A673 (cell line): Measurements from ENCODE around the gene DNAJB14. TPM values are rescaled to one million over a fixed set of nuclear protein-coding genes. Genes with fewer than 3 reads are reported as not detected.

Experiments used
- BruUV-seq: library from RNA; stranded (reverse); fragments of 400-500 nt; replicated peaks from 2 replicates; lab custom pipeline; 2021; lab: Mats Ljungman, UMichigan
- CTCF ChIA-PET: fragments of 300-600 bp; sonication (Branson Sonifier 250); formaldehyde crosslinking; loops from one replicate; lab custom pipeline; 2022; ENCODE audit warnings: antibody characterized with exemption; lab: Charles Lee
- POLR2A ChIA-PET: fragments of 300-600 bp; sonication (Branson Sonifier 250); formaldehyde crosslinking; loops from one replicate; lab custom pipeline; 2022; ENCODE audit warnings: antibody characterized with exemption; ENCODE audit not compliant: low non-redundant PET; lab: Charles Lee
- DNase-seq: peaks from one replicate; pipeline ENCODE4 v3.0.0-alpha.2; 2015; ENCODE audit warnings: low spot score
- H3K27ac ChIP-seq: fragments of 200-600 bp; sonication (generic); 2 replicates; pipeline ENCODE4 v1.5.1; 2016; ENCODE audit warnings: mixed run types, low read depth, mild to moderate bottlenecking, mixed read lengths, antibody characterized with exemption, low read length; ENCODE audit not compliant: poor library complexity, severe bottlenecking
- H3K27me3 ChIP-seq: fragments of 200-600 bp; sonication (generic); replicated peaks from 2 replicates; pipeline ENCODE4 v1.6.1; 2017; ENCODE audit warnings: mixed run types, low read depth, mild to moderate bottlenecking, mixed read lengths, antibody characterized with exemption, low read length; ENCODE audit not compliant: insufficient read depth, poor library complexity
- H3K36me3 ChIP-seq: fragments of 200-600 bp; sonication (generic); 2 replicates; pipeline ENCODE4 v1.6.1; 2016; ENCODE audit warnings: mixed run types, mild to moderate bottlenecking, mixed read lengths, antibody characterized with exemption, low read length; ENCODE audit not compliant: insufficient read depth, poor library complexity, severe bottlenecking
- H3K4me1 ChIP-seq: fragments of 200-600 bp; sonication (generic); 2 replicates; pipeline ENCODE4 v1.6.1; 2017; ENCODE audit warnings: mixed run types, mild to moderate bottlenecking, mixed read lengths, antibody characterized with exemption, low read length; ENCODE audit not compliant: insufficient read depth, poor library complexity, severe bottlenecking
- H3K4me3 ChIP-seq: fragments of 200-600 bp; sonication (generic); 2 replicates; pipeline ENCODE4 v1.5.1; 2016; ENCODE audit warnings: low read depth, mixed run types, mild to moderate bottlenecking, mixed read lengths, low read length; ENCODE audit not compliant: poor library complexity, severe bottlenecking
- H3K9me3 ChIP-seq: fragments of 200-600 bp; sonication (generic); 2 replicates; pipeline ENCODE4 v1.6.1; 2016; ENCODE audit warnings: mixed run types, low read depth, mild to moderate bottlenecking, mixed read lengths, antibody characterized with exemption, low read length; ENCODE audit not compliant: poor library complexity, severe bottlenecking
- EZH2 ChIP-seq: fragments of 200-600 bp; sonication (generic); IDR thresholded peaks from 2 replicates; pipeline ENCODE4 v1.6.1; 2017; ENCODE audit warnings: borderline replicate concordance, low read depth, mild to moderate bottlenecking, mixed read lengths, antibody characterized with exemption, low read length; ENCODE audit not compliant: poor library complexity, severe bottlenecking
- intact Hi-C: fragments of 100-400 bp; cut with micrococcal nuclease; formaldehyde crosslinking; loops from one replicate; pipeline ENCODE4 v1.10.0; 2022; ENCODE audit not compliant: unreplicated experiment
- total RNA-seq: library from RNA; stranded (reverse); gene quantifications from 2 replicates; pipeline ENCODE4 v1.2.3, GENCODE V29; 2021
- TF ChIP-seq, protein P1 (sequence below): fragments of 300-800, 200-600 bp; sonication (generic); conservative IDR thresholded peaks from 2 replicates; pipeline ENCODE4 v1.5.1; 2017; ENCODE audit warnings: low read depth, mild to moderate bottlenecking, antibody characterized with exemption, low read length, moderate library complexity, mixed read lengths

Gene DNAJB14
- total RNA-seq, 1 experiment from 2014 or later: 36.4 TPM

GRCh38 chr4:99847362-99847976 is 98.9 kb downstream of the DNAJB14 start:
- Histone ChIP-seq H3K27ac (no peak overlapping the region), H3K4me1 (no peaks in the 10 kb centered on the region), H3K27me3 (no peaks in the 10 kb centered on the region), H3K9me3 (no peaks in the 10 kb centered on the region), H3K36me3 (no peaks in the 10 kb centered on the region), H3K4me3 (no peak overlapping the region)
- TF ChIP-seq, protein P1, sequence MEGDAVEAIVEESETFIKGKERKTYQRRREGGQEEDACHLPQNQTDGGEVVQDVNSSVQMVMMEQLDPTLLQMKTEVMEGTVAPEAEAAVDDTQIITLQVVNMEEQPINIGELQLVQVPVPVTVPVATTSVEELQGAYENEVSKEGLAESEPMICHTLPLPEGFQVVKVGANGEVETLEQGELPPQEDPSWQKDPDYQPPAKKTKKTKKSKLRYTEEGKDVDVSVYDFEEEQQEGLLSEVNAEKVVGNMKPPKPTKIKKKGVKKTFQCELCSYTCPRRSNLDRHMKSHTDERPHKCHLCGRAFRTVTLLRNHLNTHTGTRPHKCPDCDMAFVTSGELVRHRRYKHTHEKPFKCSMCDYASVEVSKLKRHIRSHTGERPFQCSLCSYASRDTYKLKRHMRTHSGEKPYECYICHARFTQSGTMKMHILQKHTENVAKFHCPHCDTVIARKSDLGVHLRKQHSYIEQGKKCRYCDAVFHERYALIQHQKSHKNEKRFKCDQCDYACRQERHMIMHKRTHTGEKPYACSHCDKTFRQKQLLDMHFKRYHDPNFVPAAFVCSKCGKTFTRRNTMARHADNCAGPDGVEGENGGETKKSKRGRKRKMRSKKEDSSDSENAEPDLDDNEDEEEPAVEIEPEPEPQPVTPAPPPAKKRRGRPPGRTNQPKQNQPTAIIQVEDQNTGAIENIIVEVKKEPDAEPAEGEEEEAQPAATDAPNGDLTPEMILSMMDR: no peak
- TF ChIP-seq EZH2: no peak
- DNase-seq: no peak
- ChIA-PET POLR2A (no interaction called here), CTCF (no interaction called here)
- no TSS peak for BruUV-seq
- intact Hi-C loops: no loop called here

- no TSS peak for BruUV-seq
- Histone ChIP-seq H3K4me3 (no peak overlapping the region), H3K27me3 (no peaks in the 10 kb centered on the region), H3K36me3 (no peaks in the 10 kb centered on the region), H3K9me3 (no peaks in the 10 kb centered on the region), H3K27ac (no peak overlapping the region), H3K4me1 (no peaks in the 10 kb centered on the region)
- POLR2A ChIA-PET: no interaction called here
- intact Hi-C loops: no loop called here
- CTCF ChIA-PET: no interaction called here
- DNase-seq: no peak
- no peak for TF ChIP-seq EZH2
- TF ChIP-seq, protein P1: no peak
Observed at GRCh38 chr4:99846891-99847290, 99.5 kb downstream of the DNAJB14 start.

Other genes starting within 250 kb of the DNAJB14 start
- not detected in 2 replicates for gene DAPP1, start 129.8 kb downstream of the DNAJB14 start, total RNA-seq
- 26.7 and 31.6 TPM in 2 replicates for gene LAMTOR3, start 52.2 kb downstream of the DNAJB14 start, total RNA-seq
- gene H2AZ1, start 3.7 kb upstream of the DNAJB14 start, total RNA-seq: 1,005 and 1,095 TPM in 2 replicates
- 0.15 and 0.26 TPM in 2 replicates for gene DDIT4L, start 243.8 kb upstream of the DNAJB14 start, total RNA-seq